KG1 (cell line): ENCODE data around the gene ARHGAP28.

Experiments
- DNase-seq: peaks from one replicate; lab custom pipeline; 2025; lab: John Stamatoyannopoulos, UW

The ARHGAP28 gene

GRCh38 chr18:6729247-6730091 lies at the start of gene ARHGAP28:
TSS of gene ARHGAP28 (plus strand) at chr18:6729716. CDS start at chr18:6729822, 106 bp downstream.
- no peak for DNase-seq

- DNase-seq, result no peak
Measured at GRCh38 chr18:6681331-6681875, 48.1 kb upstream of the ARHGAP28 start.

- DNase-seq, result no peak
Measured at GRCh38 chr18:6682437-6683111, 46.9 kb upstream of the ARHGAP28 start.

- DNase-seq, result no peak
Measured at GRCh38 chr18:6683112-6683876, 46.2 kb upstream of the ARHGAP28 start.

GRCh38 chr18:6687676-6688075 lies 41.8 kb upstream of the ARHGAP28 start:
- no peak for DNase-seq

GRCh38 chr18:6708890-6709289 lies 20.6 kb upstream of the ARHGAP28 start:
- DNase-seq, result no peak

- no peak for DNase-seq
Measured at GRCh38 chr18:6711467-6711866, 18.0 kb upstream of the ARHGAP28 start.

GRCh38 chr18:6712401-6712800 lies 17.1 kb upstream of the ARHGAP28 start:
- no peak for DNase-seq

- DNase-seq, result no peak
Measured at GRCh38 chr18:6714010-6714409, 15.5 kb upstream of the ARHGAP28 start.

- no peak for DNase-seq
Measured at GRCh38 chr18:6718267-6718666, 11.2 kb upstream of the ARHGAP28 start.

GRCh38 chr18:6719098-6719846 lies 10.2 kb upstream of the ARHGAP28 start:
- no peak for DNase-seq

GRCh38 chr18:6719910-6720683 lies 9.4 kb upstream of the ARHGAP28 start:
- no peak for DNase-seq

- no peak for DNase-seq
Measured at GRCh38 chr18:6721755-6722154, 7.8 kb upstream of the ARHGAP28 start.

GRCh38 chr18:6722690-6723089 lies 6.8 kb upstream of the ARHGAP28 start:
- no peak for DNase-seq

GRCh38 chr18:6724331-6724730 lies 5.2 kb upstream of the ARHGAP28 start:
- DNase-seq, result no peak

- DNase-seq, result no peak
Measured at GRCh38 chr18:6728331-6728730, 1.2 kb upstream of the ARHGAP28 start.

- DNase-seq, result no peak
Measured at GRCh38 chr18:6728809-6729246, 688 bp upstream of the ARHGAP28 start.

- DNase-seq, result no peak
Measured at GRCh38 chr18:6730416-6731221, 1.1 kb downstream of the ARHGAP28 start.

- no peak for DNase-seq
Measured at GRCh38 chr18:6731222-6731596, 1.7 kb downstream of the ARHGAP28 start.

GRCh38 chr18:6732952-6733351 lies 3.4 kb downstream of the ARHGAP28 start:
- no peak for DNase-seq
